ENCODE data around the gene MLLT1.

- TF ChIP-seq CTCF (IDR thresholded peaks at IDR 0.05) (no peak), POLR2A (IDR thresholded peaks at IDR 0.05) (no peak)
These were observed 20.9 kb downstream of the MLLT1 start for GRCh38 chr19:6258812-6259311.

Data from lower leg skin (tissue), 3 donors.